IPS-20b (cell line): Measurements from ENCODE around the gene SLC25A22.

ENCODE experiments used
- H3K27ac ChIP-seq: one replicate; pipeline ENCODE4 v1.5.1; 2013; ENCODE audit warnings: low read length
- H3K27me3 ChIP-seq: 2 replicates; pipeline ENCODE4 v1.6.1; 2013; ENCODE audit warnings: mild to moderate bottlenecking, low read length, inconsistent platforms; ENCODE audit not compliant: insufficient read depth
- H3K36me3 ChIP-seq: 2 replicates; pipeline ENCODE4 v1.6.1; 2013; ENCODE audit warnings: low read depth, mild to moderate bottlenecking, inconsistent platforms, low read length, moderate library complexity; ENCODE audit not compliant: insufficient read depth
- H3K4me1 ChIP-seq: 2 replicates; pipeline ENCODE4 v1.6.1; 2013; ENCODE audit warnings: mild to moderate bottlenecking, control low read depth, inconsistent platforms, low read length, moderate library complexity; ENCODE audit not compliant: insufficient read depth
- H3K4me3 ChIP-seq: 2 replicates; pipeline ENCODE4 v1.5.1; 2013; ENCODE audit warnings: mild to moderate bottlenecking, low read length, inconsistent platforms
- H3K9ac ChIP-seq: 2 replicates; pipeline ENCODE4 v1.6.1; 2013; ENCODE audit warnings: low read depth, mild to moderate bottlenecking, inconsistent platforms, low read length, moderate library complexity
- H3K9me3 ChIP-seq: 2 replicates; pipeline ENCODE4 v1.6.1; 2013; ENCODE audit warnings: mild to moderate bottlenecking, low read depth, low read length, inconsistent platforms; ENCODE audit not compliant: insufficient read depth

SLC25A22 gene

DNA sequence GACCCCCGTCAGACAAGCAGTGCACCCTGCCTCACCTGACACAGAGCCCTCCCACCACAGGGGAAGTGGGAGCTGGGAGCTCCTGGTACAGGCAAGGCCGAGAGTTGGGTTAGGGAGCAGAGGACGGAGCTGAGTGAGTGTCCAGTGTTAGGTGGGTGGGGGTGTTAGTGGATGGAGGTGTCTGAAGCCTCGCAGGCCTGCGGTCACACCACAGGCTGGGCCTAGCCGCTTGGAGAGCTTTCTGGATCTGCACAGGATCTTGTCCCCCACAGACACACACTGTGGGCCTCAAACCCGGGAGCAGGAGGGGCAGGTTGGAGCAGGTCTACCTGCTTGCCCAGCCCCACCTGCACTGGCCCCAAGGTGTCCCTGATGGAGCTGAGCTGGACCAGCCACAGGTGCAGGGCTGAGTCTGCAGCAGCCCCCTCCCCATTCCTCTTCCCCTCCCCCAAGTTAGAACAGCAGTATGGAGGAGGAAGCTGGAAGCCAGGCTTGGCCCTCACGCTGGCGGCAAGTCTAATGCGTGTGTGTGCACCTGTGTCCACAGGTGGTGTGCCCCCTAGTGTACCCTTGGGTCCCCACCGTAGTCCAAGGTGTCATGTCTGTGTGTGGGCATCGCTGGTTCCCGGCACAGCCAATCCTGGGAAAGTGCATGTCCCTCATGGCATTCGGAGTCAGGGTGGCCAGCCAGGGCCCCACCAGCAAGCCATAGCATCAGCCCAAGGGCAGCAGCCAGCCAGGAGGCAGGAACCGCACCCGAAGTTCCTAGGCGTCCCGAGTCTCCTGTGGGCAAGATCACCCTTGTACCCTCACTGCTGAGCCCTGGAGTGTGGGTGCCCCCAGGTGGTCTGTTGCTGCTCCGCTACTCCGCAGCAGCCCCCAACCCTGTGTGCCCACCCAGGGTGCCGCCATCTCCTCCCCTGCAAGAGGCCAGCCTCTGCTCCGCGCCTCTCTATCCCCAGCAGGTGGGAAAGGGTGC lies 18.8 kb downstream of the SLC25A22 start:
- peaks cover 8% of the 10 kb centered on the region; the same call in 1 of the 2 replicates for H3K36me3 ChIP-seq
- H3K27ac ChIP-seq, result no peak overlapping the region
- no peaks in the 10 kb centered on the region for H3K9me3 ChIP-seq
- no peaks in the 10 kb centered on the region; the same call in 1 of the 2 replicates for H3K27me3 ChIP-seq
- peaks cover 12% of the 10 kb centered on the region for H3K4me1 ChIP-seq
- no peak overlapping the region for H3K4me3 ChIP-seq
- no peak overlapping the region for H3K9ac ChIP-seq

DNA sequence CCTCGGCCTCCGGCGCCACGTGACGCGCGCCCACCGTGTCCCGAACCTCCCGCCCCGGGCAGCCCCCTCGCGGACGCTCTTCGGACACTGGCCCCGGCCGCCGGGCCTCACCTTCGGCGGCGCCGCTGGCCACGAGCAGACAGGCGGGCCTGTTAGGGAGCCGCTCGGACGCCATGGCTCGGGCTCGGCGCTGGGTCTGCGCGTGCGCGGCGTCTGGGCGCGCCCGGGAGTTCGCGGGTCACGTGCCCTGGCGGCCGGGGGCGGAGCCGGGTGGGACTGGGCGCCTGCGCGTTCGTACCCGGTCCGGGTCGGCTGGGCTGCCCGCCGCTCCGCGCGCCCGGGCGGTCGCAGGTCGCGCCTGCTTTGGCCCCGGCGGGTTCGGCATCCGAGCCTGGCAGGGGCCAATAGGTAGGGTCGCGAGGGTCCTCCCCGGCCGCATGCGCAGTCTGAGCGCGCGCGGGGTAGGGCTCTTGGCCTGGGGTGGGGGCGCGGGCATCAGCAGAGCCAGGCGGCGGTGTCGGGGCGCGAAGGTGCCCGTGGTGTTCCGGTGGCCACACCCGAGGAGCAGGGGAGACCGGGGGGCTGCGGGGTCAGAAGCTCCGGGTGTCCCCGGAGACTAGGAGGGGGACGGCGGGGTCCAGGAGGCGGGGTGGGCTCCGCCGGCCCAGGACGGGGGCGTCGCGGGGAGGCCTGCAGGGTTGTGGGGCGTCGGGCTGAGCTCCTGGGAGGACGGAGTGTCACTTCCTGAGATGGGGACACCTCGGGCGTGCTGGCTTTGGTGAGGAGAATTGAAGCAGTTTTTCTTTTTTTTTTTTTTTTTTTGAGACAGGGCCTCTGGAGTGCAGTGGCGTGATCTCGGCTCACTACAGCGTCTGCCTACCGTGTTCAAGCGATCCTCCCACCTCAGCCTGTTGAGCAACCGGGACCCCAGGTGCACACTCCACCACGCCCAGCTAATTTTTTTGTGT lies 20.5 kb downstream of the SLC25A22 start, which contains the start of gene GATD1:
Gene GATD1 (minus strand): TSS at position 200 of the 968 bp plus-strand sequence. CDS start 25 bp downstream, at position 175.
- H3K9me3 ChIP-seq, result no peaks in the 10 kb centered on the region
- peaks cover 19% of the 10 kb centered on the region for H3K36me3 ChIP-seq
- peak within 1 kb of the TSS; percentile 83 for H3K9ac ChIP-seq
- H3K4me1 ChIP-seq, result peaks cover 9% of the 10 kb centered on the region
- no peaks in the 10 kb centered on the region; the same call in 1 of the 2 replicates for H3K27me3 ChIP-seq
- H3K4me3 ChIP-seq, result peak within 1 kb of the TSS; percentile 85
- H3K27ac ChIP-seq, result peak within 1 kb of the TSS; percentile 61

DNA sequence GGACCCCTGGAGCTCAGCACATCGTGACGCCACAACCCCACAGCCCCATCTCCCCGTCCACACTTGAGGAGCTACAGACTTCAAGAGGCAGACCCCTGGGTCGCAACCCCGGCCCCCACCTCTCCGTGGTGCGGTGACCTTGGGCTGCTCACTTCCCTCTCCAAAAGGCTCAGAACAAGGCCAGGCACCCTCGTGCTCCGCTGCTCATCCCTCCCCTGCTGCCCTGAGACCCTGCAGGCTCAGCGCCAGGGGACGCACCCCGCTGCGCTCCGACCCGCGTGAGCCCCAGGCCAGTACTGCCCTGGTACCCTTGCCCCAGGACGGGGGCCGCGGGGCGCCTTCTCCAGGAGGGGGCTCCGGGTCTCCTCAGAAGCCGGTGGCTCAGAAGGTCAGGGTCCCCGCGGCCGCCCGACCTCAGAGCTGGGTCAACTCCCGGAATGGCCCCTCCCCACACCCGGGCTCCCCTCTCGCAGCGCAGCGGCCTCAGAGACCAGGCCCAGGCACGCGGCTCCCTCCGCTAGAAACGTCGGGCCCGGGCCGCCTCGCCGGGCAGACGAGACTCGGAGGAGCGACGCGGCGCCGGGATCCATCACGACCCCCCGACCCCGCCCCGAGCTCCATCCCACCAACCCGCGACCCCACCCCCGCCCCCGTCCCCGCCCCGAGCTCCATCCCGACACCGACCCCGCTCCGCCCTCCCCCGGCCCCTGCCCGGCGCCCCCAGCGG lies 21.4 kb downstream of the SLC25A22 start:
- peaks cover 19% of the 10 kb centered on the region for H3K36me3 ChIP-seq
- peak overlapping the region; percentile 61 for H3K27ac ChIP-seq
- peak overlapping the region; percentile 85 for H3K4me3 ChIP-seq
- H3K9ac ChIP-seq, result peak overlapping the region; percentile 83; the same call in 1 of the 2 replicates
- H3K9me3 ChIP-seq, result no peaks in the 10 kb centered on the region
- H3K4me1 ChIP-seq, result peaks cover 9% of the 10 kb centered on the region
- no peaks in the 10 kb centered on the region for H3K27me3 ChIP-seq

DNA sequence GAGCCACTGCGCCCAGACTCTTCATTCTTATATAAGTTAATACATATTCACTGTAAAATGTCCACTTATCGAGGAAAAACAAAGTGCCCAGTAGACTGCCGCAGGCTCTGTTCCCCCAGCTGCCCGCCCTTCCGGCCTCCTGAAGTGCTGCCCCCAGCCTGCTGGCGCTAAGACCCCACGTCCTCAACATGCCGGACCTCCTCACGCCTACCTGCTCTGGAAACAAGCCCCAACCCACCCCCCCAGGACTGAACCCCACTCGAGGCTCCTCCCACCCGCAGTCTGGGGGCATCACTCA lies 21.9 kb downstream of the SLC25A22 start:
- no peaks in the 10 kb centered on the region for H3K27me3 ChIP-seq
- H3K9ac ChIP-seq, result peak overlapping the region; percentile 83; the same call in 1 of the 2 replicates
- H3K9me3 ChIP-seq, result no peaks in the 10 kb centered on the region
- H3K4me1 ChIP-seq, result peaks cover 9% of the 10 kb centered on the region
- H3K4me3 ChIP-seq, result peak overlapping the region; percentile 85
- peak overlapping the region; percentile 61 for H3K27ac ChIP-seq
- peaks cover 23% of the 10 kb centered on the region for H3K36me3 ChIP-seq

DNA sequence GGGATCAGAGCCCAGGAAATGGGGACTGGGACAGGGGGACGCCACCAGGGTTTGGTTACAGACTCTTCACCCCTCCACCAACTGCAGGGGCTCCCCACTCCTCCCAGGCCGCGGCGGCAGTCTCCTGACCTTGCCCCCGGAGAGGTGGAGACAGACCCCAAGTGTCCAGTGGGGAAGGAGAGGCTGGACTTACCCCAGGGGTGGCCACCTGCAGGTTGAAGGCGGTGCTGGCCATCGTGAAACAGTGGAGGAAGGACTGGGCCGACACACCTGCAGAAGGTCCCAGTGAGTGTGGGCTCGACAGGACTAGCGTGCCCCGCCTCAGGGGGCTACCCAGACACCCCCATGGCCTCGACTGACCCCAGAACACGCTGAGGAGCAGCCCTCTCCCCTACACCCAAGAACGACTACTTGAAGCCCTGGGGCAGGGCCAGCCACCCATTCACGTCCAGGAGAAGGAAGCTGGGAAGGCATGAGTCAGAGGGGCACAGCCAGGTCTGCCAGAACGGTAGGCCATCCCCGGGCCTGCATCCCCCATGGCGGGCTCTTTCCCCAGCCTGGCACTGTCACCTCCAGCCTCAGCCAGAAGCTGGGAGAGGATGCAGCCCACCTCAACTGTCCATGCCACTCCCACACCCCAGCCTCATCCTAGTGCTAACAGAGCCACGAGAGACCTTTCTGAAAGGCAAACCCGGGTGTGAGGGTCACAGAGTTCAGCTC lies 23.0 kb downstream of the SLC25A22 start:
- H3K9ac ChIP-seq, result no peak overlapping the region
- H3K27ac ChIP-seq, result no peak overlapping the region

DNA sequence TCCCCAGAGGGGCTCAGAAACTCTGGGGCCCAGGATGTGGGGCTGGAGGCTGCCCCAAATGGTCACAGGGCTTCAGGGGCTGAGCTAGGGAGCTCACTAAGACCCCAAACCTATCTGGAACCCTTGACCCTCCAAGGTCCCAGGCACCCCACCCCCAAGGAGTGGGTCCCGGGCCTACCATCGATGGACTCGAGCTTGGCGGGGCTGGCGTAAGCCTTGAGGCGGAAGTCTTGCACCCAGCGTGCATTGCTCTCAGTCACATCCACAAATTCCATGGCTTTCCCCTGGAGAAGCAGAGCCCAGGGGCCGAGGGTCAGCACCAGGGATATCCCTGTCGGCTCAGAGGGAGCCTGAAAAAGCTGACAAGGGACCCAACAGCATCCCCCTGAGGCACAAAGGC lies 24.3 kb downstream of the SLC25A22 start:
- Histone ChIP-seq H3K4me1 (peaks cover 9% of the 10 kb centered on the region), H3K27ac (no peak overlapping the region), H3K9me3 (no peaks in the 10 kb centered on the region), H3K36me3 (peaks cover 30% of the 10 kb centered on the region), H3K9ac (no peak overlapping the region), H3K27me3 (no peaks in the 10 kb centered on the region), H3K4me3 (no peak overlapping the region)

More for the DNA sequence above, 23.0 kb downstream of the SLC25A22 start:
- Histone ChIP-seq H3K4me1 (peaks cover 9% of the 10 kb centered on the region), H3K27me3 (no peaks in the 10 kb centered on the region), H3K4me3 (no peak overlapping the region), H3K36me3 (peaks cover 30% of the 10 kb centered on the region), H3K9me3 (no peaks in the 10 kb centered on the region)

DNA sequence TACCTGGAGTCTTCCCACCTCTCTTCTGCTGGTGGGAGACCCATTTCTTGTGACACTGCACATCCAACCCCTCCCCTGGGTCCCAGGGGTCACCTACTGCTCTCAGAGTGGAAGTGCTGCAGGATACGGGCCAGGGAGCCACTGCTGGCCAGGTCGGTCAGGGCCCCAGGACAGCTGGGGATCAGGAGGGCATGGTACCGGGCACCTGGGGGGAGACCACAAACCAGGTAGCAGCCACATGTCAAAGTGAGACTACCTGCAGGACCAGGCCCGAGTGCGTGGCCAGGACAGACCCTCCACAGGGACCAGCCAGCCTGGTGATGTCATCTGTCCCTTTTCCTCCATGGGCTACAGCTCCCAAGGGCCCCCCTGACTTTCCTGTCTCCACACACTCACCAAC lies 24.7 kb downstream of the SLC25A22 start:
- peaks cover 9% of the 10 kb centered on the region for H3K4me1 ChIP-seq
- H3K4me3 ChIP-seq, result no peak overlapping the region
- H3K9me3 ChIP-seq, result no peaks in the 10 kb centered on the region
- no peak overlapping the region for H3K27ac ChIP-seq
- no peak overlapping the region for H3K9ac ChIP-seq
- no peaks in the 10 kb centered on the region for H3K27me3 ChIP-seq
- H3K36me3 ChIP-seq, result peaks cover 30% of the 10 kb centered on the region

DNA sequence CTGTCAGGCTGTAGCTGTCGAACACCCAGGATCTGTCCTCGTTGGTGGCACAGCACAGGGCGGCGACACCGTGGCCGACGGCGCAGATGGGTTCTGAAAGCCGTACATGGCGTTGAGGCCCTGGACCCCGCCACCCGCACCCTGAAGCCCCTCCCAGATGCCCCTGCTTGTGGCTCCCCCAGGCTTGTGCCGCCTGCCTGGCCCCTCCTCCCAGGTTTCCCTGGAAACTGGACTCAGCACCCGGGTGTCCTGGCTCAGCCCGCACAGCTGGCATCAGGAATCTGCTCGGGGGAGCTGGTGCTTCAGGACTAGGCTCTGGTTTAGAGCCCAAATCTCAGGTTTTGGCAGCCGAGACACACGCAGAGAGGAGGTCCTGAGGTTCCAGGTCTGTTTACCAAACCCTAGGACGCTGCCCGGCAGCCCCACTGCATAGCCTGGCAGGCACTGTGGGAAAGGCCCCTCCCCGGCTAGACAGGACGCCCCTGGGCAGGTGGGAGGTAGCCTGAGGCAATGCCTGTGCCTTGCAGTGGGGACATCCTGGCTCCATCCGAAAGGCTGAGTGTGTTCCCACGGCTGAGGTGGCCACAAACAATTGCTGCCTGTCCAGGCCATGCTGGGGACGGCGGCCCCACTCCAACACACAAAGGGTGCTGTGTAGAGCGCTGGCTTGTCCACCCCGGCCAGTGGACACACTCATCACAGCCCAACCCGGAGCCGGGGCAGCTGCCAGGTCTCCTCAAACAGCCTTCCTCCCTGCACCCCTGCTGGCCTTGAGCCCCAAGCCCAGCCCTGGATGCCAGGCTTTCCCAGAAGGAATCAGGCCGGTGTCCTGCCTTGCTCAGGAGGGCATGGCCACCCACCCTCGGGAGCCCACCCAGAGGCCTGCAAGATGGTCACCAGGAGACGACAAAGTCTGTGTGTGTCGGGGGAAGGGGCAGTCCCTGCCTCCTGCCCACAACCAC lies 25.4 kb downstream of the SLC25A22 start:
- Histone ChIP-seq H3K9ac (no peak overlapping the region), H3K4me1 (peaks cover 6% of the 10 kb centered on the region), H3K36me3 (peaks cover 30% of the 10 kb centered on the region), H3K9me3 (no peaks in the 10 kb centered on the region), H3K4me3 (no peak overlapping the region), H3K27ac (no peak overlapping the region), H3K27me3 (no peaks in the 10 kb centered on the region)

DNA sequence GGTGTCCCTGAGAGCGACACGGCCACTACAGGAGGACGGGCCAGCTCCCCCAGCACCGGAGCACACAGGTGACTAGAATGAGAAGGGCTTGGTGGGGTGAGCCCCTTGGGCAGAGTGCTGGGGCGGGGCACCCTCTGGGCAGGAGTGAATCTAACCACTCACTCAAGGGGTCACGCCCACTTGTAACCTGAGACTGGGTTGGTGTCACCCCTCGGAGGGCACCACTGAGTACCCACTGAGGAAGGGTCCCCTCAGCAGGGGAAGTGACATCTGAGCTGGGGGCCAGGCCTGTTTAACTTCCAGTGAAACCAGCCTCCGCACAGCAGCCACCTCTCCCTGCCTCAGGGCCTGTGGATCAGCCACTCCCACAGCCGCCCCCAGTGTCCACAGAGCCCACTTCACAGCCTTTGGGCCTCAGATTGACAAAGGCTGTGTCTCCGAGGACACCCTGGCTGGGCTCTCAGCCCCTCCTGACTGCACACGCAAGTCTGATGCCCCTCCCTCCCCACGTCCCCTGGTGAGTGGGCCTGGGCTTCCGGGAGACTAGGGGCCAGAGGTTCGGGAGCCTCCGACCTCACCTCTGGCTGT lies 26.4 kb downstream of the SLC25A22 start:
- no peak overlapping the region for H3K9ac ChIP-seq
- H3K9me3 ChIP-seq, result no peaks in the 10 kb centered on the region
- H3K4me1 ChIP-seq, result peaks cover 6% of the 10 kb centered on the region
- H3K36me3 ChIP-seq, result peaks cover 38% of the 10 kb centered on the region
- H3K27me3 ChIP-seq, result no peaks in the 10 kb centered on the region
- no peak overlapping the region for H3K4me3 ChIP-seq
- no peak overlapping the region for H3K27ac ChIP-seq
